ENCODE measurements around the gene CFAP126.
"Not testable (repeated sequence)": the region's sequence is repeated elsewhere in the genome, so short reads cannot be mapped to it uniquely, and the experiment has no call there.

The CFAP126 gene

DNA sequence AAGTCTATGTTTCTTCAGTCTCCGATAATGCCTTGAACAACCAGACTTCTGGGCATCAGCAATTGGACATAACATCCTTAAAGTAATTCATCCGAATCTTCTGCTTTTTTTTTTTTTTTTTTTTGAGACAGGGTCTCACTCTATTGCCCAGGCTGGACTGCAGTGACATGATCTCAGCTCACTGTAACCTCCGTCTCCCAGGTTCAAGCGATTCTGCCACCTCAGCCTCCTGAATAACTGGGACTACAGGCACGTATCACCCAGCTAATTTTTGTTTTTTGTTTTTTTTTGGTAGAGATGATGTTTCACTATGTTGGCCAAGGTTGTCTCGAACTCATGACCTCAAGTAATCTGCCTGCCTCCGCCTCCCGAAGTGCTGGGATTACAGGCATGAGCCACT is 23.9 kb upstream of the CFAP126 start:
- Histone ChIP-seq H3K4me3 (replicated peaks; ENCODE audit: insufficient read depth, low read length) (no peak overlapping the region), H3K27ac (replicated peaks) (no peak overlapping the region), H3K27me3 (ENCODE audit: insufficient read depth, poor library complexity, severe bottlenecking) (no peaks in the 10 kb centered on the region)
- no peak for DNase-seq (ENCODE audit: low read depth in 1 of 2, low spot score in 1 of 2)
- TF ChIP-seq, protein P1, sequence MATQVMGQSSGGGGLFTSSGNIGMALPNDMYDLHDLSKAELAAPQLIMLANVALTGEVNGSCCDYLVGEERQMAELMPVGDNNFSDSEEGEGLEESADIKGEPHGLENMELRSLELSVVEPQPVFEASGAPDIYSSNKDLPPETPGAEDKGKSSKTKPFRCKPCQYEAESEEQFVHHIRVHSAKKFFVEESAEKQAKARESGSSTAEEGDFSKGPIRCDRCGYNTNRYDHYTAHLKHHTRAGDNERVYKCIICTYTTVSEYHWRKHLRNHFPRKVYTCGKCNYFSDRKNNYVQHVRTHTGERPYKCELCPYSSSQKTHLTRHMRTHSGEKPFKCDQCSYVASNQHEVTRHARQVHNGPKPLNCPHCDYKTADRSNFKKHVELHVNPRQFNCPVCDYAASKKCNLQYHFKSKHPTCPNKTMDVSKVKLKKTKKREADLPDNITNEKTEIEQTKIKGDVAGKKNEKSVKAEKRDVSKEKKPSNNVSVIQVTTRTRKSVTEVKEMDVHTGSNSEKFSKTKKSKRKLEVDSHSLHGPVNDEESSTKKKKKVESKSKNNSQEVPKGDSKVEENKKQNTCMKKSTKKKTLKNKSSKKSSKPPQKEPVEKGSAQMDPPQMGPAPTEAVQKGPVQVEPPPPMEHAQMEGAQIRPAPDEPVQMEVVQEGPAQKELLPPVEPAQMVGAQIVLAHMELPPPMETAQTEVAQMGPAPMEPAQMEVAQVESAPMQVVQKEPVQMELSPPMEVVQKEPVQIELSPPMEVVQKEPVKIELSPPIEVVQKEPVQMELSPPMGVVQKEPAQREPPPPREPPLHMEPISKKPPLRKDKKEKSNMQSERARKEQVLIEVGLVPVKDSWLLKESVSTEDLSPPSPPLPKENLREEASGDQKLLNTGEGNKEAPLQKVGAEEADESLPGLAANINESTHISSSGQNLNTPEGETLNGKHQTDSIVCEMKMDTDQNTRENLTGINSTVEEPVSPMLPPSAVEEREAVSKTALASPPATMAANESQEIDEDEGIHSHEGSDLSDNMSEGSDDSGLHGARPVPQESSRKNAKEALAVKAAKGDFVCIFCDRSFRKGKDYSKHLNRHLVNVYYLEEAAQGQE (IDR thresholded peaks at IDR 0.05; ENCODE audit: insufficient replicate concordance, low read depth) = no peak

DNA sequence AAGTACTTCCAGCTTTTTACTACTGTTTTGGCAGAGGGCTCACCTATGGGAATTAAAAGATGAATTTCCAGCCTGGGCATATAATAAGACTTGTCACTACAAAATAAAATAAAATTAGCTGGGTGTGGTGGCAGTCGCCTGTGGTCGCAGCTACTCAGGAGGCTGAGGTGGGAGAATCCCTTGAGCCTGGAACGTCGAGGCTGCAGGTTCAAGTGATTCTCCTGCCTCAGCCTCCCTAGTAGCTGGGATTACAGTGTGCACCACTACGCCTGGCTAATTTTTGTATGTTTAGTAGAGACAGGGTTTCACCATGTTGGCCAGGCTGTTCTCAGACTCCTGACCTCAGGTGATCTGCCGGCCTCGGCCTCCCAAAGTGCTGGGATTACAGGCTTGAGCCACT is 23.5 kb upstream of the CFAP126 start:
- not testable (repeated sequence) for H3K27ac ChIP-seq (replicated peaks); H3K27me3 ChIP-seq (ENCODE audit: insufficient read depth, poor library complexity, severe bottlenecking); H3K4me3 ChIP-seq (replicated peaks; ENCODE audit: insufficient read depth, low read length); DNase-seq (ENCODE audit: low read depth in 1 of 2, low spot score in 1 of 2)

DNA sequence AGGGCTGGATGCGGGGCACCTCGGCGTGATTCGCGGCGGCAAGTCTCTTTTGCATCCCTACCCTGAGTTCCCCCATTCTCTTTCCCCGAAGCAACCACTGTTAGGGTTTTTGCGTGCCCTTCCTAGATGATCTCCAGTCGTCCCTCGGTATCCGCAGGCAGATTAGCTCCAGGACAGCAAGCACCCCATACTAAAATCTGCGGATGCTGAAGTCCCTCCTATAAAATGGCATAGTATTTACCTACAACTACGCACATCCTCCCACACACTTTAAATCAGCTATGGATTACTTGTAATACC is 22.8 kb upstream of the CFAP126 start:
- TF ChIP-seq, protein P2, sequence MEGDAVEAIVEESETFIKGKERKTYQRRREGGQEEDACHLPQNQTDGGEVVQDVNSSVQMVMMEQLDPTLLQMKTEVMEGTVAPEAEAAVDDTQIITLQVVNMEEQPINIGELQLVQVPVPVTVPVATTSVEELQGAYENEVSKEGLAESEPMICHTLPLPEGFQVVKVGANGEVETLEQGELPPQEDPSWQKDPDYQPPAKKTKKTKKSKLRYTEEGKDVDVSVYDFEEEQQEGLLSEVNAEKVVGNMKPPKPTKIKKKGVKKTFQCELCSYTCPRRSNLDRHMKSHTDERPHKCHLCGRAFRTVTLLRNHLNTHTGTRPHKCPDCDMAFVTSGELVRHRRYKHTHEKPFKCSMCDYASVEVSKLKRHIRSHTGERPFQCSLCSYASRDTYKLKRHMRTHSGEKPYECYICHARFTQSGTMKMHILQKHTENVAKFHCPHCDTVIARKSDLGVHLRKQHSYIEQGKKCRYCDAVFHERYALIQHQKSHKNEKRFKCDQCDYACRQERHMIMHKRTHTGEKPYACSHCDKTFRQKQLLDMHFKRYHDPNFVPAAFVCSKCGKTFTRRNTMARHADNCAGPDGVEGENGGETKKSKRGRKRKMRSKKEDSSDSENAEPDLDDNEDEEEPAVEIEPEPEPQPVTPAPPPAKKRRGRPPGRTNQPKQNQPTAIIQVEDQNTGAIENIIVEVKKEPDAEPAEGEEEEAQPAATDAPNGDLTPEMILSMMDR (IDR thresholded peaks at IDR 0.05; ENCODE audit: insufficient read depth, low read length) = no peak
- TF ChIP-seq, protein P1 (IDR thresholded peaks at IDR 0.05; ENCODE audit: insufficient replicate concordance, low read depth) = no peak
- no peak for TF ChIP-seq POLR2AphosphoS5 (IDR thresholded peaks at IDR 0.05; ENCODE audit: low read depth)
- Histone ChIP-seq H3K27ac (replicated peaks) (peak overlapping the region; percentile 19; the same call in 1 of the 2 replicates), H3K4me3 (replicated peaks; ENCODE audit: insufficient read depth, low read length) (peak overlapping the region; percentile 52), H3K27me3 (ENCODE audit: insufficient read depth, poor library complexity, severe bottlenecking) (no peaks in the 10 kb centered on the region)
- no peak for DNase-seq (ENCODE audit: low read depth in 1 of 2, low spot score in 1 of 2)

DNA sequence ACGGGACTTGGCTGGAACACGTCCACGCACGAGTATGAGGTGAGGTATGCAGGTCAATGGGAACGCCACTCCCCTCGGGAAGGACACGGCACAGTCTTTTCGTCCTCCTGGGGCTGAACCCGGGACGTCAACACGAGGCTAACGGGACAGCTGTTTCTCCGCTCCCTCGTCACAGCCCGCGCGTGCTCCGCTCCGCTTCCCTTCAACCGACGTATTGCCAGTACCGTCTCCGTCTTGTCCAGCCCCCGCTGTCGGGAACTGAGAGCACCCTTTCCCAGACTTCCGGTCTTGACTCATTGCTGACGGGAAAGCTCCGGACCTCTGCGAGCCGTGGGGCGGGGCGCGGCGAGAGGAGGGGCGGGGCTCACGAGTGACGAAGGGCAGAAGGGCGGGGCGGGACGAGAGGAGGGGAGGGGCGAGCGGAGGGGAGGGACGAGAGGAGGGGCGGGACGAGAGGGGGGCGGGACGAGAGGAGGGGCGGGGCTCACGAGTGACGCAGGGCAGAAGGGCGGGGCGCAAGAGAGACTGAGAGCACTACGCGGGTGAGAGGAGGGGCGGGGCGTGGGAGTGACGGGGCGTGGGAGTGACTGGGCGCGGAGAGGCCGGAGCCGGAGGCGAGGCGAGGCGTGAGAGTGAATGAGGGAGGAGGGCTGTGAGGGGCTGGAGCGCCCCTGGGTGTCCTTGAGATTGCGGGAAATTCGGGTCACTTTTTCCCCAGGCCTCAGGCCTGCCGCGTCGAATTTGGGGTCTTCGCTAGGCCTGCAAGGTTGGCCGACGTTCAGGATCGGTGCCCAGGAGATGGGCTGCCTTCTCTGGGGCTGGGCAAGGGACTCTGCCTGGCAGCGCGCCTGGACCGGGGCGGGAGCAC is 22.2 kb upstream of the CFAP126 start:
- H3K27ac ChIP-seq (replicated peaks) = peak overlapping the region; percentile 74
- TF ChIP-seq SPI1 (IDR thresholded peaks at IDR 0.05; ENCODE audit: borderline replicate concordance, low read depth) (no peak), POLR2AphosphoS5 (IDR thresholded peaks at IDR 0.05; ENCODE audit: low read depth) (peak; percentile 95), GABPA (IDR thresholded peaks at IDR 0.05; ENCODE audit: low read depth) (no peak)
- TF ChIP-seq, protein P1 (IDR thresholded peaks at IDR 0.05; ENCODE audit: insufficient replicate concordance, low read depth) = no peak
- TF ChIP-seq, protein P2 (IDR thresholded peaks at IDR 0.05; ENCODE audit: insufficient read depth, low read length) = no peak
- peak overlapping the region; percentile 52 for H3K4me3 ChIP-seq (replicated peaks; ENCODE audit: insufficient read depth, low read length)
- peak; percentile 92 to 95 for DNase-seq (ENCODE audit: low read depth in 1 of 2, low spot score in 1 of 2)
- no peaks in the 10 kb centered on the region for H3K27me3 ChIP-seq (ENCODE audit: insufficient read depth, poor library complexity, severe bottlenecking)

DNA sequence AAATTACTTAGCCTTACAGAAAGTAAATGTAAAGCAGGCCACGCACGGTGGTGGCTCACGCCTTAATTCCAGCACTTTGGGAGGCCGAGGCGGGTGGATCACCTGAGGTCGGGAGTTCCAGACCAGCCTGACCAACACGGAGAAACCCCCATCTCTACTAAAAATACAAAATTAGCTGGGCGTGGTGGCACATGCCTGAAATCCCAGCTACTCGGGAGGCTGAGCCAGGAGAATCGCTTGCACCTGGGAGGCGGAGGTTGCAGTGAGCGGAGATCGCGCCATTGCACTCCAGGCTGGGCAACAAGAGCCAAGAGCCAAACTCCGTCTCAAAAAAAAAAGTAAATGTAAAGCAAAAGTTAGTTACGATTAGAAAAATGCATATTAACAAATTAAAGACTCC is 21.5 kb upstream of the CFAP126 start:
- H3K27me3 ChIP-seq (ENCODE audit: insufficient read depth, poor library complexity, severe bottlenecking); DNase-seq (ENCODE audit: low read depth in 1 of 2, low spot score in 1 of 2): not testable (repeated sequence)
- H3K27ac ChIP-seq (replicated peaks) = peak overlapping the region; percentile 74
- H3K4me3 ChIP-seq (replicated peaks; ENCODE audit: insufficient read depth, low read length) = peak overlapping the region; percentile 50
